Measurements from ENCODE around the gene MLXIP. TPM values are rescaled to one million over a fixed set of nuclear protein-coding genes. Genes with fewer than 3 reads are reported as not detected.
A peak's percentile ranks its signal among the peaks of the same experiment; 100 is the strongest.

MLXIP gene
- total and polyA plus RNA-seq, 2 of the 4 experiments (the other 2 are of a cell fraction): 2.7 to 10.8 TPM

DNA sequence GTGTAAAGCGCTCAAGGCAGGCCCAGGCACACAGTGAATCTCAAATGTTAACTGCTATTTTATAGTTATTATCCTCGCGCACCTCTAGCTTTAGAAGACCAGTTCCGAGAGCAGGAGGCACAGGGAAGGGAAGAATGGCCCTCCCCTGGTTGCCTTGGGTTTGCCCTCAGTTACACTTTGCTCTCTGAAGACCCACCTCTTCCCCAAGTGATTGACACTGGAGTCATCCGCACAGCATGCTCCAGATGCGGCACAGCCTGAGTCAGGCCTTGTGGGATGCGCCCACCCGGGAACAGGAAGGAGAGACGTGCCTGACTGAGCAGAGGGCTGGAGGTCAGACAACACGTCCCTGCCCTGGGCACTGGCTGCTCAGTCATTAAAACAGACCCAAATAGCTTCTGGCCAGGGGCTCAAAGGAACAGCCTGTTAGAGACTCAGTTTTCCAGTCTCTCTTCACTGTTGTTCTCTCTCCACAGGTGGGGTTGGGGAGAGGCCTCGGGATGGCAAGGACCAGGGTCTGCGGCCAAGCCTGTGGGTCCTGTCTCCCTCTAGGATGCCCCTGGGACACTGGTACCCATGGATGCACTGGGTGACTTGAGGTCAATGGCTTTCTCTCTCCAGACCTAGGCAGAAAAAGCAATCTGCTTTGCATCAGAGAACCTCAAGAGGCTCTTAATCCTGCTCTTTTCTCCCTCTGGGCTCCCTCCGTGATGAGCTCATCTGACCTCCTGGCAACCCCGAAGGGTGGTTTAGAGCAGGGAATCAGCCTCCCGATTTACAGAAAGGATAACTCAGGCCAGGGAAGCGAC, 13.6 kb upstream of the MLXIP start:
- H4K91ac ChIP-seq (ENCODE audit: insufficient read depth, low read depth, low read length): peak overlapping the region; percentile 73
- peak overlapping the region; percentile 55 for H3K4me2 ChIP-seq (ENCODE audit: low read depth, low read length)
- peaks cover 38% of the 10 kb centered on the region for H3K4me1 ChIP-seq (ENCODE audit: control insufficient read depth, insufficient read depth, low read length)
- H2BK15ac ChIP-seq (ENCODE audit: low read depth, low read length): peak overlapping the region; percentile 68
- ATAC-seq (ENCODE audit: low read depth) (peak; percentile 71), DNase-seq (peak; percentile 86)
- peak overlapping the region; percentile 73 for H3K18ac ChIP-seq (ENCODE audit: low read depth, low read length)
- H3K79me1 ChIP-seq (ENCODE audit: low read depth in 1 of 2, low read length in 2 of 2): peaks cover 0 to 22% of the 10 kb centered on the region in 2 experiments; a peak in 2 of 4 replicates
- peaks cover 18% of the 10 kb centered on the region for H3K9me1 ChIP-seq (ENCODE audit: insufficient read depth, low read length)
- dilution Hi-C loops (cut with HindIII; ENCODE audit: low sequenced_read_pairs, unreplicated experiment): no loop called here
- intact Hi-C loops (cut with micrococcal nuclease): no loop called here
- H3K36me3 ChIP-seq (ENCODE audit: control insufficient read depth, insufficient read depth, low read length): peaks cover 3% of the 10 kb centered on the region; the same call in 1 of the 2 replicates
- POLR2A ChIA-PET (ENCODE audit: unreplicated experiment): no interaction called here
- no peaks in the 10 kb centered on the region for H3K27me3 ChIP-seq (ENCODE audit: control insufficient read depth, insufficient read depth, low read length)
- peak overlapping the region; percentile 34; the same call in 1 of the 2 replicates for H3K9ac ChIP-seq (ENCODE audit: low read depth, low read length)
- H4K8ac ChIP-seq (ENCODE audit: low read depth in 2 of 2, low read length in 2 of 2): peak overlapping the region; percentile 78 to 92
- CTCF ChIA-PET: interaction anchor here (0.8 kb wide), 1 partner anchor 58 kb away, joined by 4 read pairs; no protein-coding TSS in a partner anchor
- no peak overlapping the region for H3K4me3 ChIP-seq (ENCODE audit: insufficient read depth, low read depth, low read length)
- peak overlapping the region; percentile 89 for H2AK9ac ChIP-seq (replicated peaks; ENCODE audit: low read depth, low read length, poor library complexity)
- no TSS peak for BruUV-seq (replicated peaks)
- H2BK120ac ChIP-seq (ENCODE audit: low read depth, low read length): peak overlapping the region; percentile 81; the same call in 1 of the 2 replicates
- peak overlapping the region; percentile 94 for H3K14ac ChIP-seq (replicated peaks; ENCODE audit: low read depth, low read length)
- H3K56ac ChIP-seq (ENCODE audit: extremely low read depth, insufficient read depth, low read length): no peak overlapping the region; the same call in 1 of the 2 replicates
- 80% methylated on average over 1 of the region's 16 CpGs; no CpG with 5 or more reads in 1 of the 2 experiments for WGBS, 2 experiments (ENCODE audit: extremely low coverage in 2 of 2, insufficient read length in 1 of 2)
- peak overlapping the region; percentile 90 for H3K4ac ChIP-seq (ENCODE audit: low read depth, low read length)
- peak overlapping the region; percentile 80 for H2BK5ac ChIP-seq (ENCODE audit: low read depth, low read length, poor library complexity, severe bottlenecking)
- H3K27ac ChIP-seq (ENCODE audit: insufficient read depth, low read length): peak overlapping the region; percentile 79
- H4K5ac ChIP-seq (ENCODE audit: low read depth, low read length): peak overlapping the region; percentile 74
- H3K23ac ChIP-seq (ENCODE audit: low read depth, low read length): peak overlapping the region; percentile 76; the same call in 1 of the 2 replicates
- no peaks in the 10 kb centered on the region; the same call in 1 of the 2 replicates for H4K20me1 ChIP-seq (ENCODE audit: insufficient read depth, low read length)
- H2BK20ac ChIP-seq (ENCODE audit: low read depth, low read length): peak overlapping the region; percentile 89; the same call in 1 of the 2 replicates
- H2AK5ac ChIP-seq (ENCODE audit: low read depth, low read length): peak overlapping the region; percentile 92
- H3K9me3 ChIP-seq (ENCODE audit: control insufficient read depth, insufficient read depth, low read length): no peaks in the 10 kb centered on the region
- no peak for TF ChIP-seq RCOR1 (IDR thresholded peaks at IDR 0.05; ENCODE audit: insufficient replicate concordance, low read length)
- TF ChIP-seq CHD1 (IDR thresholded peaks at IDR 0.05; ENCODE audit: low read depth, low read length): no peak
- no peak for TF ChIP-seq CEBPB (IDR thresholded peaks at IDR 0.05; ENCODE audit: low read depth, low read length)
- no peak for TF ChIP-seq MAFK (IDR thresholded peaks at IDR 0.05; ENCODE audit: low read depth, low read length)
- TF ChIP-seq NFE2L2 (IDR thresholded peaks at IDR 0.05; ENCODE audit: low read depth, low read length): no peak
- TF ChIP-seq BHLHE40 (IDR thresholded peaks at IDR 0.05; ENCODE audit: low read depth, low read length): peak; percentile 26; the same call in 1 of the 2 replicates
- TF ChIP-seq RFX5 (IDR thresholded peaks at IDR 0.05; ENCODE audit: low read depth, low read length): no peak
- no peak for TF ChIP-seq RAD21 (IDR thresholded peaks at IDR 0.05; ENCODE audit: low read length)
- TF ChIP-seq POLR2A (IDR thresholded peaks at IDR 0.05; ENCODE audit: low read depth, low read length): no peak
- no peak for TF ChIP-seq MXI1 (IDR thresholded peaks at IDR 0.05; ENCODE audit: borderline replicate concordance, low read depth, low read length)
- TF ChIP-seq CTCF (conservative IDR thresholded peaks at IDR 0.05; ENCODE audit: low read depth, low read length): no peak
- TF ChIP-seq, protein P1, sequence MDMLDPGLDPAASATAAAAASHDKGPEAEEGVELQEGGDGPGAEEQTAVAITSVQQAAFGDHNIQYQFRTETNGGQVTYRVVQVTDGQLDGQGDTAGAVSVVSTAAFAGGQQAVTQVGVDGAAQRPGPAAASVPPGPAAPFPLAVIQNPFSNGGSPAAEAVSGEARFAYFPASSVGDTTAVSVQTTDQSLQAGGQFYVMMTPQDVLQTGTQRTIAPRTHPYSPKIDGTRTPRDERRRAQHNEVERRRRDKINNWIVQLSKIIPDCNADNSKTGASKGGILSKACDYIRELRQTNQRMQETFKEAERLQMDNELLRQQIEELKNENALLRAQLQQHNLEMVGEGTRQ (IDR thresholded peaks at IDR 0.05; ENCODE audit: low read depth, low read length): no peak
- peak; percentile 37; the same call in 1 of the 2 replicates for TF ChIP-seq FOS (IDR thresholded peaks at IDR 0.05; ENCODE audit: low read depth, low read length)
- TF ChIP-seq MAZ (IDR thresholded peaks at IDR 0.05; ENCODE audit: borderline replicate concordance, low read depth, low read length): peak; percentile 23; the same call in 1 of the 2 replicates
- in situ Hi-C loops (cut with MboI; ENCODE audit: low sequenced_read_pairs): no loop called here
- peak overlapping the region; percentile 83 for H2AFZ ChIP-seq (replicated peaks; ENCODE audit: low read length, poor library complexity)

Data from IMR-90 (cell line).